T-helper 2 cell treated with Interferon-gamma antibody and Interleukin-4, amounts not matched to agents 100 ng/mL and 5 ng/mL, for 36 hours (primary cell): Measurements from ENCODE around the gene ABHD14A. TPM values are rescaled to one million over a fixed set of nuclear protein-coding genes. Genes with fewer than 3 reads are reported as not detected.

Source experiments
- intact Hi-C: fragments of 100-400 bp; cut with micrococcal nuclease; formaldehyde crosslinking; loops from one replicate; pipeline ENCODE4 v1.15.1; 2023
- total RNA-seq: library from RNA; stranded (reverse); gene quantifications from 2 replicates; pipeline ENCODE4 v1.2.3, GENCODE V29; 2022

Gene ABHD14A
- total RNA-seq, 1 donor from 2014 or later = 16.9 TPM

GRCh38 chr3:52013802-52014598 lies 39.1 kb downstream of the ABHD14A start:
- intact Hi-C loops = no loop called here

DNA sequence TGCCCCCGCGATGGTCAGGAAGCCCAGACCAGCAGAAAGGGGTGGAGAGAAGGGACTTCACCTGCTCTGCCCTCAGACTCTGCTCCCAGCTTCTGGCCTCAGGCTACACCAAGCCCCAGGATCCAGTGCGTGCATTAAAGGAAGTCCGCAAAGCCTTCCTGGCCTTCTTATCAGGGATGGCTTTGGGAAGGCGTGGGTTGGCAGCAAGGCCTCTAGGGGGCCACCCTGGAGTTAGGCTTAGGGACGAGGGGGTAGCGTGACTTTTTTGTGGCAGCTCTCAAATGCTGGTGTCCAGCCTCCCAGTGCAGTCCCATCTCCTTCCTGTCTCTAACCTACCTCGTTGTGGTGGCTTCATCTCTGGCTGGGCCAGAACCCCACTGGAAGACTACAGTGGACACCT lies 39.7 kb downstream of the ABHD14A start:
- intact Hi-C loops = no loop called here

- intact Hi-C loops = no loop called here
These were observed 40.8 kb downstream of the ABHD14A start for GRCh38 chr3:52015438-52016228.

GRCh38 chr3:52017586-52017985 lies 42.7 kb downstream of the ABHD14A start:
- intact Hi-C loops = no loop called here

GRCh38 chr3:52018319-52019000 lies 43.6 kb downstream of the ABHD14A start:
- intact Hi-C loops = no loop called here

GRCh38 chr3:52019352-52020080 lies 44.7 kb downstream of the ABHD14A start:
- intact Hi-C loops = no loop called here

GRCh38 chr3:52020796-52021195 lies 45.9 kb downstream of the ABHD14A start:
- intact Hi-C loops = no loop called here

DNA sequence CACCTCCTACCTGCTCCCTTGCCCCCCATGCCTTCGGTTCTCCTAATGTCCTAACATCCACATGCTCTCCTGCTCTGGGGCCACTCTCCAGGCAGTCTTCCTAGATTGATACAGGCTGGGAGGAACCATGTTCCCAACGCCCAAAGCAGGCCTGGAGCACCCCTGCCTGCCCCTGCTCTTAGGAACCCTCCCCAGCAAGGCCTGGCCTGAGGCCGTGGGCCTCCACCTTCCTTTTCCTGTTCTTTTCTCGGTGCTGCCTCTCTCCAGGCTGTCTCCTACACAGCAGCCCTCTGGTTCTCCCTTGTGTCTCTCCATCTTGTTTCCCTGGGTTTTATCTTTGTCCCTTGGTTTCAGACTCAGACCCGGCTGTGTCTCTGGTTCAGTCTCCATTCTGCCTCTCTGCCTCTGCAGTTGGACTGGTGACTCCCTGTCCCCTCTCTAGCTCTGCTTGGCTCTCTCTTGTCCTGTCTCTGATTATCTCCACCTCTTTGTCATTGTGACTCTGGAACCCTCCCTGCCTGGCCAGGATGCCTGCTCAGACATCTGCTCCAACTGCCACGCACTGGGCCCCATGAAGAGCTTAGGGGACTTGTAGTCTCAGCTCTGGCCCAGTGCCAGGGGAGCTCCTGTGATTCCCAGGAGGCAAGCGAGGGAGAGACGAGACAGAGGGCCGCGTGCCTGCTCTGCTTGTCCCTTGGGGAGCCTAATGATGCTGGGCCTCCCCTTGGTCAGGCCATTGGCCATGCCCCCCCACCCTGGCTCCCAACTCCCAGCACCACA lies 46.8 kb downstream of the ABHD14A start:
- intact Hi-C loops = no loop called here

- intact Hi-C loops = no loop called here
These were observed 47.6 kb downstream of the ABHD14A start for GRCh38 chr3:52022323-52023100.

GRCh38 chr3:52023101-52023770 lies 48.4 kb downstream of the ABHD14A start:
- intact Hi-C loops = no loop called here

GRCh38 chr3:52023860-52024764 lies 49.2 kb downstream of the ABHD14A start:
- intact Hi-C loops = no loop called here

- intact Hi-C loops = no loop called here
These were observed 50.0 kb downstream of the ABHD14A start for GRCh38 chr3:52024765-52025452.

GRCh38 chr3:52025453-52025852 lies 50.6 kb downstream of the ABHD14A start:
- intact Hi-C loops = no loop called here

- intact Hi-C loops = no loop called here
These were observed 51.2 kb downstream of the ABHD14A start for GRCh38 chr3:52026041-52026440.

GRCh38 chr3:52028572-52028971 lies 53.7 kb downstream of the ABHD14A start:
- intact Hi-C loops = no loop called here

DNA sequence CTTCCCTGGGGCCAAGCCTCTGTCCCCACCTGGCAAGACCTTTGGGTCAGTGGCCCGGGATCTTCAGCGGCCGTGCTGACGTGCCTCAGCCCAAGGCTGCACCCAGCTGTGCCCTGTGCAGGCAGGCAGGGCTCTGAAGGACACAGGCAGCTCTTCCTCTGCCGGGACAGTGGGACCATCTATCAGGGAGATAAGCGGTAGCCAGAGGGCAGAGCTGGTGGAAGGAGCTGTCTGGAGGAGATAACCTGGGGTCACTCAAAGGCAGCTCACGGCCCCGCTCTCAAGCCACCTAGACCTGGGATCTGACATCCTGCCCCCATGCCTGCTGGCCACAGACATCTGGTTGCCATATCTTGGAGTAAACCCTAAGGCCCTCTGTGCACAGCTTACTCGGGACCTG lies 54.2 kb downstream of the ABHD14A start:
- intact Hi-C loops = no loop called here

DNA sequence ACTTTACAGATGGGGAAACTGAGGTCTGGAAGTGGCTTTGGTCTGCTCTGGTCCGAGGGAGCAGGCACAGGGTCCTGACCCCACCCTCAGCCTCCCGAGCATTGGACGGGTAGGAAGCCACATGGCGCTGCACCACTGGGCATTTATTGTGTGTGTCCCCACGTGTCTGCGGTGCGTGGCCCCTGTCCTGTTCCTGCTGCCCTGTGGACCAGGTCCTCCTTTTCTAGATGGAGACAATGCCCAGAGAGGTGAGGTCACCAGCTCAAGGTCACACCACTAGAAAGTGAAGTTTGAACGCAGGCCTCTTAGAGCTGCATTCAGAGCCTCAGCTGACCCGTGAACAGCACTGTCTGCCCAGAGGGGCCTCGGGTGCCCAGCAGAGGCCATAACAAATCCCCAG lies 54.7 kb downstream of the ABHD14A start:
- intact Hi-C loops = no loop called here
